ENCODE results near the gene HGS. TPM values are rescaled to one million over a fixed set of nuclear protein-coding genes. Genes with fewer than 3 reads are reported as not detected.

Gene HGS
- total and polyA plus RNA-seq, 2 of the 13 experiments (the other 11 are each of a cell fraction or from before 2014, with no cell fraction given), result 73.3 to 78.1 TPM

- 0 out of 3 replicates have a peak, but pooled peaks have one; percentile 2 for ATAC-seq
- in situ Hi-C loops (cut with HindIII; ENCODE audit: extremely low pct_ligation_motif_present, low pct_unique_long_range_greater_than_20kb), result no loop called here
- Histone ChIP-seq H3K36me3 (replicated peaks in 1 of 2; ENCODE audit: control insufficient read depth in 1 of 2, insufficient read depth in 2 of 2, low read length in 2 of 2) (peaks cover 58 to 76% of the 10 kb centered on the region in 2 experiments), H2AFZ (ENCODE audit: low read length) (no peak overlapping the region), H3K27me3 (ENCODE audit: control insufficient read depth in 1 of 2, insufficient read depth in 2 of 2, low read length in 2 of 2) (no peaks in the 10 kb centered on the region; a peak in 1 of 5 replicates), H3K4me2 (ENCODE audit: low read depth, low read length) (no peak overlapping the region), H3K4me1 (ENCODE audit: insufficient read depth, low read length) (peaks cover 9% of the 10 kb centered on the region), H3K79me2 (ENCODE audit: insufficient read depth, low read length) (peaks cover 19% of the 10 kb centered on the region), H3K9ac (ENCODE audit: insufficient read depth, low read depth, low read length) (no peak overlapping the region), H4K20me1 (ENCODE audit: insufficient read depth, low read length) (peaks cover 9% of the 10 kb centered on the region), H3K27ac (ENCODE audit: extremely low read length, insufficient read depth, low read length) (no peak overlapping the region), H3K9me3 (ENCODE audit: low read length) (no peaks in the 10 kb centered on the region), H3K4me3 (replicated peaks in 1 of 3; ENCODE audit: insufficient read depth in 1 of 3, low read depth in 2 of 3, low read length in 3 of 3) (no peak overlapping the region)
- TSS peak; percentile 31 for BruUV-seq (replicated peaks)
- WGBS (ENCODE audit: low lambda C conversion rate), result 98% methylated on average over 38 of the region's 40 CpGs
- FAIRE-seq, result no peak
- DNase-seq (ENCODE audit: low spot score), result no peak
- ChIA-PET CTCF (ENCODE audit: low intra/inter-chr PET ratio, low total read pairs) (no interaction called here), POLR2A (interaction anchor here (1.3 to 2.1 kb wide), 2 partner anchors 13 to 17 kb away, joined by 5 to 16 read pairs; partner anchors contain the start of genes ARL16 and HGS)
- intact Hi-C loops (cut with micrococcal nuclease; ENCODE audit: unreplicated experiment), result no loop called here
- TF ChIP-seq RBFOX2 (IDR thresholded peaks at IDR 0.05; ENCODE audit: low read depth, low read length) (peak; percentile 73), ZFP91 (CRISPR knock-in tag; IDR thresholded peaks at IDR 0.05; ENCODE audit: borderline replicate concordance) (peak; percentile 45; the same call in 1 of the 2 replicates), ZNF318 (CRISPR knock-in tag; IDR thresholded peaks at IDR 0.05) (no peak), NFRKB (IDR thresholded peaks at IDR 0.05) (no peak), ZNF331 (CRISPR knock-in tag; IDR thresholded peaks at IDR 0.05) (no peak), AGO2 (optimal IDR thresholded peaks at IDR 0.05; ENCODE audit: low read depth, low read length) (peak; percentile 94), HNRNPL (IDR thresholded peaks at IDR 0.05; ENCODE audit: low read depth, low read length) (peak; percentile 62; the same call in 1 of the 2 replicates), CENPBD1 (CRISPR knock-in tag; IDR thresholded peaks at IDR 0.05; ENCODE audit: borderline replicate concordance, low read depth) (no peak), RARA (CRISPR knock-in tag; IDR thresholded peaks at IDR 0.05) (no peak), ZNF703 (CRISPR knock-in tag; IDR thresholded peaks at IDR 0.05; ENCODE audit: borderline replicate concordance) (no peak), NRL (CRISPR knock-in tag; IDR thresholded peaks at IDR 0.05; ENCODE audit: borderline replicate concordance) (0 out of 2 replicates have a peak, but pooled peaks have one; percentile 5), SAP130 (CRISPR knock-in tag; IDR thresholded peaks at IDR 0.05; ENCODE audit: low read depth) (no peak), MXD1 (CRISPR knock-in tag; IDR thresholded peaks at IDR 0.05) (no peak)
Observed at GRCh38 chr17:81696218-81696941, 12.6 kb downstream of the HGS start.
